Mesendoderm (in vitro differentiated cells): Measurements from ENCODE around the gene NRP1.

Source experiments
- DNase-seq: peaks from one replicate; pipeline ENCODE4 v3.0.0; 2013
- H2AK5ac ChIP-seq: 2 replicates; pipeline ENCODE4 v1.6.1; 2013; ENCODE audit warnings: low read length, inconsistent platforms
- H2BK120ac ChIP-seq: 2 replicates; pipeline ENCODE4 v1.6.1; 2013; ENCODE audit warnings: low read depth, mild to moderate bottlenecking, low read length, moderate library complexity, mixed read lengths
- H2BK15ac ChIP-seq: replicated peaks from 2 replicates; pipeline ENCODE4 v1.6.1; 2013; ENCODE audit warnings: low read depth, mild to moderate bottlenecking, moderate library complexity
- H2BK5ac ChIP-seq: 2 replicates; pipeline ENCODE4 v1.6.1; 2013; ENCODE audit warnings: low read length, inconsistent platforms
- H3K18ac ChIP-seq: 2 replicates; pipeline ENCODE4 v1.6.1; 2013; ENCODE audit warnings: mild to moderate bottlenecking, low read length, mixed read lengths
- H3K23ac ChIP-seq: one replicate; pipeline ENCODE4 v1.6.1; 2013; ENCODE audit warnings: low read length
- H3K27ac ChIP-seq: 2 replicates; pipeline ENCODE4 v1.5.1; 2013; ENCODE audit warnings: low read depth, mild to moderate bottlenecking, inconsistent platforms, low read length, moderate library complexity
- H3K27me3 ChIP-seq: 2 replicates; pipeline ENCODE4 v1.6.1; 2013; ENCODE audit warnings: low read length, control low read depth, mild to moderate bottlenecking, inconsistent platforms; ENCODE audit not compliant: insufficient read depth, poor library complexity
- H3K36me3 ChIP-seq: 2 replicates; pipeline ENCODE4 v1.6.1; 2013; ENCODE audit warnings: low read length, inconsistent platforms; ENCODE audit not compliant: control insufficient read depth, insufficient read depth
- H3K4ac ChIP-seq: one replicate; pipeline ENCODE4 v1.6.1; 2013; ENCODE audit warnings: low read depth, mild to moderate bottlenecking, low read length, moderate library complexity
- H3K4me1 ChIP-seq: 2 replicates; pipeline ENCODE4 v1.6.1; 2013; ENCODE audit warnings: low read depth, low read length, inconsistent platforms; ENCODE audit not compliant: control insufficient read depth
- H3K4me2 ChIP-seq: 2 replicates; pipeline ENCODE4 v1.6.1; 2013; ENCODE audit warnings: low read length
- H3K4me3 ChIP-seq: 2 replicates; pipeline ENCODE4 v1.5.1; 2013; ENCODE audit warnings: mild to moderate bottlenecking, low read length
- H3K56ac ChIP-seq: one replicate; pipeline ENCODE4 v1.6.1; 2013; ENCODE audit warnings: low read length
- H3K79me1 ChIP-seq: 2 replicates; pipeline ENCODE4 v1.6.1; 2013; ENCODE audit warnings: low read length, inconsistent platforms
- H3K79me2 ChIP-seq: 2 replicates; pipeline ENCODE4 v1.6.1; 2013; ENCODE audit warnings: mild to moderate bottlenecking, low read length; ENCODE audit not compliant: control insufficient read depth, insufficient read depth
- H3K9ac ChIP-seq: 2 replicates; pipeline ENCODE4 v1.6.1; 2013; ENCODE audit warnings: low read length, inconsistent platforms
- H4K5ac ChIP-seq: one replicate; pipeline ENCODE4 v1.6.1; 2013; ENCODE audit warnings: low read length
- H4K8ac ChIP-seq: one replicate; pipeline ENCODE4 v1.6.1; 2013; ENCODE audit warnings: low read depth, mild to moderate bottlenecking, control low read depth, low read length, moderate library complexity
- WGBS: extraction: QIAGEN DNeasy Blood & Tissue Kit; methylation state at CpG from one replicate; pipeline ENCODE4 v1.1.7; 2013; ENCODE audit warnings: low lambda C conversion rate, missing lambda C conversion rate; ENCODE audit not compliant: insufficient coverage; ENCODE audit errors: extremely low coverage; 5-methylcytosine and 5-hydroxymethylcytosine counted together

The NRP1 gene

DNA sequence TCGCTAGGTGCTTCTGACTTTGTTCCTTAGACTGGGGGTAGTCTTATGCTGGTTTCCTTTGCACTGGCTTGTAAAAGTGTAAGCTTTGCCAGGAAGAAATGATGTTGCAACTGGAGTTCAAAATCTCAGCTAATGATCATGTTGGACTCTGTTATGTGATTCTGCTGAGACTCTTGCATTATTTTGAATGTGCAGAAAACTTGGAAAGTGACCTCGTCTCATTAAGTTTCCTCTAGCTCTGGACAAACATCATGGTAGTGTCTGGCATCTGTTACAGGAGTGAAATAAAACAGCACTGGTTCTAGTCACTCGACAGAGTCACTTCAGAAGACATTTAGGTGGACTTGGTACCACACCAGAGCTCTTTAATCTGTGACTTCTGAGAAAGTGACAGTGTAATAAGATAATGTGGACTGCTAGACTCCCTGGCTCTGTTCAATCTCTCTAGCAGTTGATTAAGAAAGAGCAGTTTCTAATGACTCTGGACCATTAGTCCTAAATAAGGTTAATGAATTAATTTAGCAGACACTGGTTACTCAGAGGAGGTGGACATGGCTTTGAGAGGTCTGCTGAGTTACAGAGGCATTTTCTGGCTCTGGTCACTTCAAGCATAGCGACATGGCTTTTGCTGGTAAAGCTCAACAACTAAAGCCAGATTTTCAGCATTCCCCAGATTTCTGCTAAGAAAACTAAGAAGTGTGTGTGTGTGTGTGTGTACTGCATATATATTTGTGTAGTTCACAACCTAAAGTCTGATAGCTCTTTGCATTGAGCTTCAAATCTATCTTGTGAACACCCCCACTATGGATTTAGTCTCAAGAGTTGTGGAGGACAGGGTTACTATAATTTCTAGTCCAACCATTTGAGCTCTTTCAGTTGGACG lies 2.0 kb downstream of the NRP1 start:
- peak overlapping the region; percentile 11 for H3K27ac ChIP-seq

GRCh38 chr10:33331379-33331694 lies 3.1 kb downstream of the NRP1 start:
- no peaks in the 10 kb centered on the region for H3K79me2 ChIP-seq
- no peaks in the 10 kb centered on the region for H3K36me3 ChIP-seq
- no peak overlapping the region for H3K9ac ChIP-seq
- peaks cover 5% of the 10 kb centered on the region for H3K4me1 ChIP-seq
- H3K79me1 ChIP-seq, result no peaks in the 10 kb centered on the region
- H3K27me3 ChIP-seq, result no peaks in the 10 kb centered on the region
- no peak for DNase-seq
- no peak overlapping the region for H3K4me2 ChIP-seq
- no peak overlapping the region for H3K4me3 ChIP-seq
- H4K5ac ChIP-seq, result no peak overlapping the region
- H3K56ac ChIP-seq, result no peak overlapping the region
- WGBS, result no CpG with 5 or more reads among the region's 2 CpGs
- H2AK5ac ChIP-seq, result no peak overlapping the region
- H3K27ac ChIP-seq, result no peak overlapping the region
- no peak overlapping the region for H2BK5ac ChIP-seq
- no peak overlapping the region for H4K8ac ChIP-seq
- no peak overlapping the region for H3K18ac ChIP-seq
- no peak overlapping the region for H3K23ac ChIP-seq
- no peak overlapping the region for H2BK120ac ChIP-seq
- H3K4ac ChIP-seq, result no peak overlapping the region
- H2BK15ac ChIP-seq, result peak overlapping the region; percentile 37

More for the DNA sequence above, 2.0 kb downstream of the NRP1 start:
- Histone ChIP-seq H3K18ac (peak overlapping the region; percentile 71), H2BK120ac (no peak overlapping the region), H2AK5ac (no peak overlapping the region), H3K36me3 (no peaks in the 10 kb centered on the region), H3K4ac (peak overlapping the region; percentile 23), H3K23ac (no peak overlapping the region), H3K4me2 (peak overlapping the region; percentile 18), H3K4me3 (no peak overlapping the region), H4K8ac (no peak overlapping the region), H3K4me1 (peaks cover 2% of the 10 kb centered on the region), H3K79me1 (no peaks in the 10 kb centered on the region), H2BK15ac (no peak overlapping the region), H2BK5ac (no peak overlapping the region), H3K9ac (peak overlapping the region; percentile 12), H3K56ac (peak overlapping the region; percentile 46), H3K79me2 (no peaks in the 10 kb centered on the region), H3K27me3 (peaks cover under 1% of the 10 kb centered on the region), H4K5ac (no peak overlapping the region)
- peak; percentile 31 for DNase-seq
- WGBS, result no CpG with 5 or more reads among the region's 5 CpGs

- H3K27me3 ChIP-seq, result no peaks in the 10 kb centered on the region
Observed at GRCh38 chr10:33330543-33331378, 3.7 kb downstream of the NRP1 start.

GRCh38 chr10:33329178-33329577 lies 5.3 kb downstream of the NRP1 start:
- H2BK15ac ChIP-seq, result no peak overlapping the region
- peaks cover 5% of the 10 kb centered on the region for H3K4me1 ChIP-seq
- H3K79me1 ChIP-seq, result no peaks in the 10 kb centered on the region
- DNase-seq, result no peak
- no peak overlapping the region for H3K27ac ChIP-seq
- H4K8ac ChIP-seq, result no peak overlapping the region
- no peak overlapping the region for H3K9ac ChIP-seq
- H2BK5ac ChIP-seq, result no peak overlapping the region
- H3K4me2 ChIP-seq, result no peak overlapping the region
- no peak overlapping the region for H3K4ac ChIP-seq
- no peak overlapping the region for H3K56ac ChIP-seq
- H2AK5ac ChIP-seq, result no peak overlapping the region
- H4K5ac ChIP-seq, result no peak overlapping the region
- no peak overlapping the region for H3K4me3 ChIP-seq
- no peaks in the 10 kb centered on the region for H3K79me2 ChIP-seq
- no peaks in the 10 kb centered on the region for H3K27me3 ChIP-seq
- H3K18ac ChIP-seq, result no peak overlapping the region
- no CpG with 5 or more reads among the region's 2 CpGs for WGBS
- H3K36me3 ChIP-seq, result no peaks in the 10 kb centered on the region
- H3K23ac ChIP-seq, result no peak overlapping the region
- no peak overlapping the region for H2BK120ac ChIP-seq

More at GRCh38 chr10:33330543-33331378, 3.7 kb downstream of the NRP1 start:
- H3K79me1 ChIP-seq, result no peaks in the 10 kb centered on the region
- WGBS, result no CpG with 5 or more reads among the region's 13 CpGs
- no peaks in the 10 kb centered on the region for H3K79me2 ChIP-seq
- H3K27ac ChIP-seq, result peak overlapping the region; percentile 38
- no peak overlapping the region for H4K8ac ChIP-seq
- peaks cover 5% of the 10 kb centered on the region for H3K4me1 ChIP-seq
- H3K4me2 ChIP-seq, result no peak overlapping the region
- H2BK5ac ChIP-seq, result no peak overlapping the region
- H2AK5ac ChIP-seq, result no peak overlapping the region
- H3K9ac ChIP-seq, result no peak overlapping the region
- H3K36me3 ChIP-seq, result no peaks in the 10 kb centered on the region
- H3K56ac ChIP-seq, result peak overlapping the region; percentile 38
- H2BK120ac ChIP-seq, result no peak overlapping the region
- no peak overlapping the region for H3K18ac ChIP-seq
- H3K4me3 ChIP-seq, result no peak overlapping the region
- DNase-seq, result peak; percentile 91
- no peak overlapping the region for H4K5ac ChIP-seq
- H3K23ac ChIP-seq, result no peak overlapping the region
- H3K4ac ChIP-seq, result no peak overlapping the region
- no peak overlapping the region for H2BK15ac ChIP-seq

DNA sequence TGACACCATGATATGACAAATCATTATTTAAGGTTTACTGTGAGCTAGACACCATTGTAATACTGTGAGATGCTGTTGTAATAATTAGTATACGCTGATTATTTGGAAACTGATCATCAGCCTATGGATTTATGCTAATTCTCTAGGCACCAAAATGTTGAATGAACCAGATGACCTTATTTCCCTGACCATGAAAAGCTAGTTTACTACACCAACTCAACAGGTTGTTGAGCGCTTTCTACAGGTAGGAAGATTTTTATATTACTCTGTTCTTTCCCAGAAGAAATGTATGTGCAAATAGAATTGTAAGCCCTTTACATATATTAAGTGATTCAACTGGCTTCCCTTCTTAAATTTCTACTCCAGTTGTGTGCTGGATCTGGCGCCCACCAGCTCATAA lies 6.2 kb downstream of the NRP1 start:
- Histone ChIP-seq H3K27ac (no peak overlapping the region), H3K4me1 (peaks cover 5% of the 10 kb centered on the region)
- WGBS, result no CpG with 5 or more reads among the region's 3 CpGs

More for the DNA sequence above, 6.2 kb downstream of the NRP1 start:
- Histone ChIP-seq H2BK15ac (no peak overlapping the region), H2BK5ac (peak overlapping the region; percentile 35), H4K8ac (no peak overlapping the region), H3K4me3 (no peak overlapping the region), H2BK120ac (no peak overlapping the region), H3K27me3 (no peaks in the 10 kb centered on the region), H3K36me3 (no peaks in the 10 kb centered on the region), H3K9ac (no peak overlapping the region), H3K23ac (no peak overlapping the region), H3K4me2 (no peak overlapping the region), H3K4ac (no peak overlapping the region), H3K79me2 (no peaks in the 10 kb centered on the region), H3K79me1 (no peaks in the 10 kb centered on the region), H2AK5ac (no peak overlapping the region), H3K56ac (peak overlapping the region; percentile 17), H4K5ac (no peak overlapping the region), H3K18ac (no peak overlapping the region)
- no peak for DNase-seq
